Right atrium auricular region (tissue), 2 donors: Measurements from ENCODE around the gene MAFF. TPM values are rescaled to one million over a fixed set of nuclear protein-coding genes. Genes with fewer than 3 reads are reported as not detected.
A peak's percentile ranks its signal among the peaks of the same experiment; 100 is the strongest.
"Not testable (repeated sequence)": the region's sequence is repeated elsewhere in the genome, so short reads cannot be mapped to it uniquely, and the experiment has no call there.

Source experiments
- DNase-seq: peaks from one replicate; pipeline ENCODE4 v3.0.0-alpha.2; 2019; ENCODE audit warnings: low spot score
- H3K27ac ChIP-seq, 2 donors: fragments of 200-600 bp; sonication (generic); 1 replicate in 1 of 2; 2 replicates in 1 of 2; pipeline ENCODE4 v1.5.1; 2016 to 2019
- H3K27me3 ChIP-seq, 2 donors: fragments of 200-600 bp; sonication (generic); one replicate each; pipeline versions ENCODE4 v1.5.1 to v1.6.0; 2017 to 2019
- H3K36me3 ChIP-seq: fragments of 200-600 bp; sonication (generic); one replicate; pipeline ENCODE4 v1.5.1; 2016
- H3K4me1 ChIP-seq, 2 donors: fragments of 200-600 bp; sonication (generic); one replicate each; pipeline versions ENCODE4 v1.5.1 to v1.6.0; 2017 to 2019
- H3K4me3 ChIP-seq, 2 donors: fragments of 200-600 bp; sonication (generic); 1 replicate in 1 of 2; 2 replicates in 1 of 2; pipeline ENCODE4 v1.5.1; 2017 to 2019; ENCODE audit warnings: mild to moderate bottlenecking in 1 of 2, moderate library complexity in 1 of 2
- H3K9me3 ChIP-seq, 2 donors: fragments of 200-600 bp; sonication (generic); one replicate each; pipeline ENCODE4 v1.5.1; 2019
- CTCF ChIP-seq, 2 donors: fragments of 200-600 bp; sonication (generic); IDR thresholded peaks; one replicate each; pipeline ENCODE4 v1.5.1; 2019; ENCODE audit warnings: antibody characterized with exemption in 2 of 2
- total RNA-seq, 2 donors: library from RNA; depleted of rRNA; stranded (reverse); fragments of >200 nt; gene quantifications; one replicate each; pipeline ENCODE4 v1.1.0, GENCODE V29; 2016

The MAFF gene
- total RNA-seq, 2 donors from 2014 or later, result 24.8 to 43.5 TPM

GRCh38 chr22:38233427-38233826 lies 31.6 kb downstream of the MAFF start:
- no peak for DNase-seq
- Histone ChIP-seq H3K9me3 (no peaks in the 10 kb centered on the region), H3K36me3 (peaks cover 56% of the 10 kb centered on the region), H3K27ac (no peak overlapping the region), H3K27me3 (no peaks in the 10 kb centered on the region), H3K4me3 (no peak overlapping the region), H3K4me1 (peaks cover 0 to 67% of the 10 kb centered on the region in 2 donors)
- no peak for TF ChIP-seq CTCF (IDR thresholded peaks at IDR 0.05)

GRCh38 chr22:38233856-38234255 lies 32.1 kb downstream of the MAFF start:
- H3K27me3 ChIP-seq, DNase-seq, H3K4me3 ChIP-seq, H3K9me3 ChIP-seq: not testable (repeated sequence)
- Histone ChIP-seq H3K36me3 (peaks cover 55% of the 10 kb centered on the region), H3K27ac (peak overlapping the region in 1 of 2 donors; percentile 5), H3K4me1 (peaks cover 0 to 67% of the 10 kb centered on the region in 2 donors)

GRCh38 chr22:38235240-38235850 lies 33.6 kb downstream of the MAFF start:
- no peaks in the 10 kb centered on the region for H3K9me3 ChIP-seq
- no peak overlapping the region for H3K27ac ChIP-seq
- DNase-seq, result no peak
- H3K4me3 ChIP-seq, result no peak overlapping the region
- no peak for TF ChIP-seq CTCF (IDR thresholded peaks at IDR 0.05)
- H3K27me3 ChIP-seq, result no peaks in the 10 kb centered on the region
- H3K36me3 ChIP-seq, result peaks cover 53% of the 10 kb centered on the region
- peaks cover 0 to 73% of the 10 kb centered on the region in 2 donors for H3K4me1 ChIP-seq

GRCh38 chr22:38236786-38237185 lies 35.0 kb downstream of the MAFF start:
- Histone ChIP-seq H3K27ac (no peak overlapping the region), H3K4me1 (peaks cover 0 to 70% of the 10 kb centered on the region in 2 donors), H3K36me3 (peaks cover 39% of the 10 kb centered on the region), H3K4me3 (no peak overlapping the region), H3K9me3 (no peaks in the 10 kb centered on the region), H3K27me3 (no peaks in the 10 kb centered on the region)
- TF ChIP-seq CTCF (IDR thresholded peaks at IDR 0.05), result no peak
- DNase-seq, result no peak

- Histone ChIP-seq H3K27me3 (no peaks in the 10 kb centered on the region), H3K36me3 (peaks cover 25% of the 10 kb centered on the region), H3K27ac (peak overlapping the region; percentile 79 to 91), H3K4me1 (peaks cover 0 to 70% of the 10 kb centered on the region in 2 donors), H3K9me3 (no peaks in the 10 kb centered on the region), H3K4me3 (no peak overlapping the region)
- no peak for TF ChIP-seq CTCF (IDR thresholded peaks at IDR 0.05)
- no peak for DNase-seq
These were observed 36.8 kb downstream of the MAFF start for GRCh38 chr22:38238519-38239071.

GRCh38 chr22:38239101-38239761 lies 37.4 kb downstream of the MAFF start:
- DNase-seq, result no peak
- peak in 1 of 2 donors; percentile 45 for TF ChIP-seq CTCF (IDR thresholded peaks at IDR 0.05)
- Histone ChIP-seq H3K36me3 (peaks cover 26% of the 10 kb centered on the region), H3K27me3 (no peaks in the 10 kb centered on the region), H3K9me3 (no peaks in the 10 kb centered on the region), H3K27ac (peak overlapping the region; percentile 79 to 91), H3K4me3 (no peak overlapping the region), H3K4me1 (peaks cover 0 to 67% of the 10 kb centered on the region in 2 donors)
